Liver (tissue), 9 donors: ENCODE data around the gene FOXN3. TPM values are rescaled to one million over a fixed set of nuclear protein-coding genes. Genes with fewer than 3 reads are reported as not detected.

Experiments
- DNase-seq: peaks from one replicate; pipeline ENCODE4 v3.0.0-alpha.2; 2017; ENCODE audit warnings: low spot score
- H3K27ac ChIP-seq, 2 donors: one replicate each; pipeline ENCODE4 v1.7.0; 2013; ENCODE audit warnings: inconsistent platforms in 2 of 2, low read length in 2 of 2, control low read depth in 1 of 2, low read depth in 1 of 2, mild to moderate bottlenecking in 1 of 2
- H3K27me3 ChIP-seq, 4 donors: one replicate each; pipeline versions ENCODE4 v1.6.1 to v1.7.0; 2013; ENCODE audit warnings: low read length in 3 of 4, inconsistent platforms in 1 of 4, mild to moderate bottlenecking in 1 of 4, moderate library complexity in 1 of 4; ENCODE audit not compliant: control insufficient read depth in 4 of 4, insufficient read depth in 4 of 4
- H3K36me3 ChIP-seq, 4 donors: one replicate each; pipeline versions ENCODE4 v1.6.1 to v1.7.0; 2013; ENCODE audit warnings: low read length in 3 of 4, mild to moderate bottlenecking in 3 of 4, low read depth in 1 of 4, moderate library complexity in 1 of 4; ENCODE audit not compliant: control insufficient read depth in 4 of 4, insufficient read depth in 3 of 4
- H3K4me1 ChIP-seq, 4 donors: one replicate each; pipeline versions ENCODE4 v1.6.1 to v1.7.0; 2013; ENCODE audit warnings: low read length in 3 of 4, mild to moderate bottlenecking in 3 of 4, moderate library complexity in 1 of 4; ENCODE audit not compliant: control insufficient read depth in 4 of 4, insufficient read depth in 4 of 4
- H3K4me3 ChIP-seq, 3 donors: one replicate each; pipeline versions ENCODE4 v1.6.1 to v1.7.0; 2013; ENCODE audit warnings: low read length in 3 of 3, control low read depth in 1 of 3, low read depth in 1 of 3, mild to moderate bottlenecking in 1 of 3
- H3K9ac ChIP-seq, 2 donors: one replicate each; pipeline ENCODE4 v1.7.0; 2013; ENCODE audit warnings: low read length in 2 of 2, mild to moderate bottlenecking in 2 of 2, moderate library complexity in 2 of 2, control low read depth in 1 of 2, low read depth in 1 of 2
- H3K9me3 ChIP-seq, 4 donors: one replicate each; pipeline versions ENCODE4 v1.6.1 to v1.7.0; 2013; ENCODE audit warnings: low read length in 3 of 4; ENCODE audit not compliant: control insufficient read depth in 4 of 4
- EGR1 ChIP-seq, 2 donors: IDR thresholded peaks; 2 replicates each; pipeline ENCODE4 v1.6.1; 2016 to 2018; ENCODE audit warnings: antibody characterized with exemption in 2 of 2, low read depth in 2 of 2
- FOXA1 ChIP-seq: IDR thresholded peaks from 2 replicates; pipeline ENCODE4 v1.6.1; 2016; ENCODE audit warnings: antibody characterized with exemption
- FOXA2 ChIP-seq: IDR thresholded peaks from 2 replicates; pipeline ENCODE4 v1.6.1; 2016; ENCODE audit warnings: antibody characterized with exemption
- GABPA ChIP-seq, 2 donors: IDR thresholded peaks in 1 of 2; conservative IDR thresholded peaks in 1 of 2; 2 replicates each; pipeline ENCODE4 v1.6.1; 2016; ENCODE audit warnings: antibody characterized with exemption in 2 of 2, mild to moderate bottlenecking in 1 of 2, moderate library complexity in 1 of 2
- HNF4A ChIP-seq, 2 donors: conservative IDR thresholded peaks; 2 replicates each; pipeline ENCODE4 v1.6.1; 2016; ENCODE audit warnings: antibody characterized with exemption in 2 of 2, mild to moderate bottlenecking in 2 of 2
- HNF4G ChIP-seq: IDR thresholded peaks from 2 replicates; pipeline ENCODE4 v1.6.1; 2016; ENCODE audit warnings: antibody characterized with exemption
- JUND ChIP-seq, 2 donors: IDR thresholded peaks; 2 replicates each; pipeline ENCODE4 v1.6.1; 2016; ENCODE audit warnings: antibody characterized with exemption in 2 of 2
- RAD21 ChIP-seq, 2 donors: IDR thresholded peaks; 2 replicates each; pipeline ENCODE4 v1.6.1; 2016; ENCODE audit warnings: antibody characterized with exemption in 2 of 2, mild to moderate bottlenecking in 2 of 2
- RXRA ChIP-seq, 2 donors: IDR thresholded peaks; 2 replicates each; pipeline ENCODE4 v1.6.1; 2017 to 2018; ENCODE audit warnings: antibody characterized with exemption in 2 of 2, mild to moderate bottlenecking in 1 of 2
- SP1 ChIP-seq: IDR thresholded peaks from 2 replicates; pipeline ENCODE4 v1.6.1; 2018; ENCODE audit warnings: antibody characterized with exemption, mild to moderate bottlenecking
- TAF1 ChIP-seq: conservative IDR thresholded peaks from 2 replicates; pipeline ENCODE4 v1.6.1; 2016; ENCODE audit warnings: antibody characterized with exemption, mild to moderate bottlenecking
- YY1 ChIP-seq: IDR thresholded peaks from 2 replicates; pipeline ENCODE4 v1.6.1; 2016; ENCODE audit warnings: antibody characterized with exemption, mild to moderate bottlenecking
- WGBS: extraction: QIAGEN DNeasy Blood & Tissue Kit; methylation state at CpG from one replicate; pipeline ENCODE4 v1.1.7; 2013; 5-methylcytosine and 5-hydroxymethylcytosine counted together
- polyA plus RNA-seq, 2 donors: library from polyadenylated mRNA; stranded (reverse) in 1 of 2; unstranded in 1 of 2; fragments of 200-250 nt in 1 of 2; fragments of >200 nt in 1 of 2; fragmentation: Nextera tagmentation in 1 of 2; extraction: Ambion mirVana in 1 of 2; gene quantifications; one replicate each; pipeline versions ENCODE4 v1.2.1 to v1.2.3, GENCODE V29; 2013 to 2015
- total RNA-seq, 2 donors: library from RNA; depleted of rRNA; stranded (reverse); fragments of >200 nt; gene quantifications; one replicate each; pipeline ENCODE4 v1.2.3, GENCODE V29; 2014
- TF ChIP-seq, protein P1 (sequence below): IDR thresholded peaks from 2 replicates; pipeline ENCODE4 v1.6.1; 2016; ENCODE audit warnings: antibody characterized with exemption, mild to moderate bottlenecking
- TF ChIP-seq, protein P2 (sequence below): IDR thresholded peaks from 2 replicates; pipeline ENCODE4 v1.6.1; 2016; ENCODE audit warnings: antibody characterized with exemption
- TF ChIP-seq, protein P3 (sequence below): fragments of 150-350 bp; IDR thresholded peaks from 2 replicates; pipeline ENCODE4 v1.5.1; 2017; ENCODE audit warnings: improper control_type of control experiment, low read depth, low read length; ENCODE audit not compliant: missing input control
- donor health status: healthy.
- donor health status: healthy.
- donor health status: healthy.
- donor health status: healthy.
- donor health status: healthy.

Gene FOXN3
- total and polyA plus RNA-seq, 4 donors: 17.8 to 44.8 (median 35.3) TPM

DNA sequence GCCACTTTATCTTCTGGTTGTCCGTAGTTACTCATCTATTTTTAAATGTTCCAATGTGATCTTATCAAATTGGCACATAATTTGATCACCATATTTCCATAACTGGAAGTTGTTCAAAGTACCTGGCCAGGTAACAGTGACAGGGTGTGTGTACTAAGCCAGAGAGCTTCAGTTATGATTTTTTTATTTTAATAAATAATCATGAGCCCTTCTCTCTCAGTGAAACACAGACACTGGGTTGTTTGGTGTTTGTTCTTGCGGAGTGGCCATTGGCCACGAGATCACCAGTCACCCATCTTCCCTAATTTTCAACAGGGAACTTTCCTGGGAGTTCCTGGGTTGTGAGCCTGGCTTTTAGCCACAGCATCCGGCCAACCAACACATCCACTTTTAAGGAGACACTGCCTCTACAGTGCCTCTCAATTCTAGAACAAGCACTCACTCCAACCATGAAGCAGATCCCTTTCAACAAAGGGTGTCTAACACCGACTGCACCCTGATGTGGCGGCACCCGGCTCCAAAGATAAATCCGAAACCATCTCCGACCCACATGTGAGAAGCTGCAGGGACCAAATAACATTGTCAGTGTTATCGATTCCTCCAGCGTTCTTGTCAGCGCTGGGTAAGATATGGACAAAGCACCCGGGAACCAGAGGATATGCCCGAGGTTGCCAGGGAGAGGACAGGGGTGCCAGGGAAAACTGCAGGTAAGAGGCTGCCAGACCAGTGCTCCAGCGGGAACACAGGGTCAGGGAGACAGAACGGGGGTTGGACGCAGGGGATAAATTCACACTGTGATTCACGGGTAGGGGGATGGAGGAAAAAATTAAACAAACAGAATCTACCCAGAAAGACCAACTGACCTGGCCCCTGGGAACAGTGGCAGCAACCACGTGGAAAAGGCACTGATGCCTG lies 49.9 kb downstream of the FOXN3 start (continued):
- TF ChIP-seq, protein P1, sequence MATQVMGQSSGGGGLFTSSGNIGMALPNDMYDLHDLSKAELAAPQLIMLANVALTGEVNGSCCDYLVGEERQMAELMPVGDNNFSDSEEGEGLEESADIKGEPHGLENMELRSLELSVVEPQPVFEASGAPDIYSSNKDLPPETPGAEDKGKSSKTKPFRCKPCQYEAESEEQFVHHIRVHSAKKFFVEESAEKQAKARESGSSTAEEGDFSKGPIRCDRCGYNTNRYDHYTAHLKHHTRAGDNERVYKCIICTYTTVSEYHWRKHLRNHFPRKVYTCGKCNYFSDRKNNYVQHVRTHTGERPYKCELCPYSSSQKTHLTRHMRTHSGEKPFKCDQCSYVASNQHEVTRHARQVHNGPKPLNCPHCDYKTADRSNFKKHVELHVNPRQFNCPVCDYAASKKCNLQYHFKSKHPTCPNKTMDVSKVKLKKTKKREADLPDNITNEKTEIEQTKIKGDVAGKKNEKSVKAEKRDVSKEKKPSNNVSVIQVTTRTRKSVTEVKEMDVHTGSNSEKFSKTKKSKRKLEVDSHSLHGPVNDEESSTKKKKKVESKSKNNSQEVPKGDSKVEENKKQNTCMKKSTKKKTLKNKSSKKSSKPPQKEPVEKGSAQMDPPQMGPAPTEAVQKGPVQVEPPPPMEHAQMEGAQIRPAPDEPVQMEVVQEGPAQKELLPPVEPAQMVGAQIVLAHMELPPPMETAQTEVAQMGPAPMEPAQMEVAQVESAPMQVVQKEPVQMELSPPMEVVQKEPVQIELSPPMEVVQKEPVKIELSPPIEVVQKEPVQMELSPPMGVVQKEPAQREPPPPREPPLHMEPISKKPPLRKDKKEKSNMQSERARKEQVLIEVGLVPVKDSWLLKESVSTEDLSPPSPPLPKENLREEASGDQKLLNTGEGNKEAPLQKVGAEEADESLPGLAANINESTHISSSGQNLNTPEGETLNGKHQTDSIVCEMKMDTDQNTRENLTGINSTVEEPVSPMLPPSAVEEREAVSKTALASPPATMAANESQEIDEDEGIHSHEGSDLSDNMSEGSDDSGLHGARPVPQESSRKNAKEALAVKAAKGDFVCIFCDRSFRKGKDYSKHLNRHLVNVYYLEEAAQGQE: peak; percentile 77
- TF ChIP-seq JUND (IDR thresholded peaks at IDR 0.05) (peak in 1 of 2 donors; percentile 30), SP1 (peak; percentile 65)

DNA sequence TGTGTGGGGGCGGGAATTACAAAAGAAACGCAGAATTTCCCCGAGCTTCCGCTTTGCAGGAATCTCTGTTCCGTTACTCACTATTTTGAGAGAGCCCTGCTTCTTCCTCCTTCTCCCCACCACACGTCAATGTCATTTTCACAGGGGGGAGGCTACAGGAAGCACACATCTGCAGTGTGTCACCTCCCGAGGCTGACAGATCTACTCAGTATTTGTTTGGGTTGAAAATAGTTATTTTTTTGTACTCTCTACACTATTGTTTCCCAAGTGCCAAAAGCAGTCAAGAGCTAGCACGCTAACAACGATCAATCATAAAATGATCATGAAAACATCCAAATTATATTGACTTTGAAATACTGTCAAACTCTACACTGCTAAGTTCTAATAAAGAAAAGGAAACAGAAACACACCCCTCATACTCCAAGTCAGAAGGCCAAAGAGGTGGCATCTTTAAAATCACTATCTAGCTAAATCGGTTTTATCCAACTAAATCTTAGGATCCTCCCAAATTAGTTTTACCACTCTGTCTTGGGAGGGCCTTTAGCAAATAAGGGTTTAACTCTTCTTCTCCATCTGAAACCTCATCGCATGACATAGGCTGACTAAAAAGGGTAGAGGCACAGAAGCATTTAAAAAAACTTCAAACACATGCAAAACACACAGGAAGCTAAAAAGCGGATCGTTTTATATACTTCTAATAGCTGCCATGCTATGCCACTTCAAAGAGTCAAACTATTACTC lies 51.8 kb downstream of the FOXN3 start:
- no peaks in the 10 kb centered on the region for H3K27me3 ChIP-seq
- TF ChIP-seq FOXA2 (no peak), RAD21 (IDR thresholded peaks at IDR 0.05) (peak in 1 of 2 donors; percentile 8)
- TF ChIP-seq, protein P2, sequence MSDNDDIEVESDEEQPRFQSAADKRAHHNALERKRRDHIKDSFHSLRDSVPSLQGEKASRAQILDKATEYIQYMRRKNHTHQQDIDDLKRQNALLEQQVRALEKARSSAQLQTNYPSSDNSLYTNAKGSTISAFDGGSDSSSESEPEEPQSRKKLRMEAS: no peak
- H3K27ac ChIP-seq: peak overlapping the region in 1 of 2 donors; percentile 40
- WGBS: 57% methylated on average over 13 of the region's 13 CpGs
- no peaks in the 10 kb centered on the region for H3K36me3 ChIP-seq
- H3K4me3 ChIP-seq: no peak overlapping the region
- H3K4me1 ChIP-seq: peaks cover 13 to 61% (median 42%) of the 10 kb centered on the region in 4 donors
- peak overlapping the region in 1 of 2 donors; percentile 0 for H3K9ac ChIP-seq
- H3K9me3 ChIP-seq: no peaks in the 10 kb centered on the region
- DNase-seq: no peak

DNA sequence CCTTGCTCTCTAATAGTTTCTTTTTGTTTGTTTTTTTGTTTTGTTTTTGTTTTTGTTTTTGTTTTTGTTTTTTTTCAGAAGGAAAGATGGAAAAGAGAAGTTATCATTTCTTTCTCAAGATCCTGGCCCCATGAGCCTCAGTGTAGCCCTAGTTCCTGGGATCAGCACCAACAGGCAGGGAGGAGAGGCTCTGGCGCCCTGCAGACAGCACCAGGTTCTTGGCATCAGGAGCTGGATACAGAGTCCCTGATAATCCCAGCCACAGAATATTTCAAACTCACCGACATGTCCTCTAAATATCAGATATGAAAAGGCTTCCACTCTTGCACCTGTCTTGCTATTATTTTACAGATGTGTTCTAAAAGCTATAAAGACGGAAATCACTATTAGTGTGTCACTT lies 52.7 kb downstream of the FOXN3 start:
- no peaks in the 10 kb centered on the region for H3K27me3 ChIP-seq
- H3K9ac ChIP-seq: peak overlapping the region in 1 of 2 donors; percentile 29
- no peaks in the 10 kb centered on the region for H3K9me3 ChIP-seq
- no peak overlapping the region for H3K4me3 ChIP-seq
- peak overlapping the region; percentile 29 to 40 for H3K27ac ChIP-seq
- peaks cover 8 to 51% (median 35%) of the 10 kb centered on the region in 4 donors for H3K4me1 ChIP-seq
- DNase-seq: no peak
- TF ChIP-seq, protein P1: no peak
- no peak for TF ChIP-seq YY1
- TF ChIP-seq RXRA (IDR thresholded peaks at IDR 0.05): no peak
- TF ChIP-seq, protein P2: no peak
- TF ChIP-seq FOXA1: no peak
- no peak for TF ChIP-seq SP1
- no peak for TF ChIP-seq HNF4A (conservative IDR thresholded peaks at IDR 0.05)
- TF ChIP-seq HNF4G: no peak
- TF ChIP-seq FOXA2: no peak
- no peak for TF ChIP-seq TAF1
- no peak for TF ChIP-seq EGR1 (IDR thresholded peaks at IDR 0.05; ENCODE audit: low read depth in 2 of 2)
- TF ChIP-seq JUND (IDR thresholded peaks at IDR 0.05): no peak
- TF ChIP-seq, protein P3, sequence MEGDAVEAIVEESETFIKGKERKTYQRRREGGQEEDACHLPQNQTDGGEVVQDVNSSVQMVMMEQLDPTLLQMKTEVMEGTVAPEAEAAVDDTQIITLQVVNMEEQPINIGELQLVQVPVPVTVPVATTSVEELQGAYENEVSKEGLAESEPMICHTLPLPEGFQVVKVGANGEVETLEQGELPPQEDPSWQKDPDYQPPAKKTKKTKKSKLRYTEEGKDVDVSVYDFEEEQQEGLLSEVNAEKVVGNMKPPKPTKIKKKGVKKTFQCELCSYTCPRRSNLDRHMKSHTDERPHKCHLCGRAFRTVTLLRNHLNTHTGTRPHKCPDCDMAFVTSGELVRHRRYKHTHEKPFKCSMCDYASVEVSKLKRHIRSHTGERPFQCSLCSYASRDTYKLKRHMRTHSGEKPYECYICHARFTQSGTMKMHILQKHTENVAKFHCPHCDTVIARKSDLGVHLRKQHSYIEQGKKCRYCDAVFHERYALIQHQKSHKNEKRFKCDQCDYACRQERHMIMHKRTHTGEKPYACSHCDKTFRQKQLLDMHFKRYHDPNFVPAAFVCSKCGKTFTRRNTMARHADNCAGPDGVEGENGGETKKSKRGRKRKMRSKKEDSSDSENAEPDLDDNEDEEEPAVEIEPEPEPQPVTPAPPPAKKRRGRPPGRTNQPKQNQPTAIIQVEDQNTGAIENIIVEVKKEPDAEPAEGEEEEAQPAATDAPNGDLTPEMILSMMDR: no peak
- no peak for TF ChIP-seq GABPA (IDR thresholded peaks at IDR 0.05 in 1 of 2, conservative IDR thresholded peaks at IDR 0.05 in 1 of 2)
- 53% methylated on average over 3 of the region's 3 CpGs for WGBS
- no peaks in the 10 kb centered on the region for H3K36me3 ChIP-seq
